ENCODE data around the gene ARHGEF40.

DNA sequence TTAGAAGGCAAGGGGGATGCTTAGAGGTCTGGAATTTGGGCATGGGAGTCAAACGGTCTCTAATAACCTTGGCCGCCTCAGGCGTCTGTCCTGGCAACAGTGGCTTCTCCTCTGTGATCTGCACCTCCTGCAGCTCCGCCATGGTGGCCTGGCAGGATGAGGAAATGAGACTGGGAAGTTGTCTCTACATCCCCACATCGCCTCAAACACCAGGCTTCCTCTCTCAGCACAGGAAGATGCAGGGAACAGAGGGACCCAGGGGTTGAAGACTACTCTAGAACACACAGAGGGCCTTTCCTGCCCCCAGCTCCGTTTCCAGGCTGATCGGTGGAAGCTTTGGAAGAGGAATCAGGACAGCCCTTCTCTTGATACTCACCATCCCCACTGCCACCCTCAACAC lies 46.9 kb upstream of the ARHGEF40 start:
- TF ChIP-seq POLR2A (IDR thresholded peaks at IDR 0.05; ENCODE audit: low read depth, low read length) = no peak
- TF ChIP-seq POLR2AphosphoS5 (IDR thresholded peaks at IDR 0.05; ENCODE audit: low read depth, low read length) = no peak
- no peak for TF ChIP-seq TAF1 (IDR thresholded peaks at IDR 0.05; ENCODE audit: borderline replicate concordance, low read depth, low read length)

Measured in GM12892 (cell line).